ENCODE results near the gene SPEM3.

Gene SPEM3

GRCh38 chr17:7419819-7420610, 8.6 kb upstream of the SPEM3 start, which contains the start of gene SPEM1:
Gene SPEM1 (plus strand): TSS chr17:7420324. CDS start chr17:7420385, 61 bp downstream.
- Histone ChIP-seq H3K4me1 (ENCODE audit: control insufficient read depth in 1 of 2, insufficient read depth in 2 of 2, low read length in 2 of 2) (no peaks in the 10 kb centered on the region), H3K9me3 (ENCODE audit: control insufficient read depth in 1 of 2, low read length in 2 of 2) (no peaks in the 10 kb centered on the region), H3K4me3 (ENCODE audit: low read depth in 1 of 2, low read length in 2 of 2) (no peak within 1 kb of the TSS), H3K36me3 (ENCODE audit: control insufficient read depth in 1 of 2, insufficient read depth in 2 of 2, low read length in 2 of 2) (no peaks in the 10 kb centered on the region), H3K27ac (ENCODE audit: low read depth, low read length) (no peak within 1 kb of the TSS), H3K27me3 (ENCODE audit: control insufficient read depth in 1 of 2, insufficient read depth in 2 of 2, low read length in 2 of 2) (peaks cover 0 to 3% of the 10 kb centered on the region in 2 donors), H3K9ac (ENCODE audit: low read depth in 1 of 2, low read length in 2 of 2) (no peak within 1 kb of the TSS)

GRCh38 chr17:7421186-7421585, 7.5 kb upstream of the SPEM3 start:
- no peaks in the 10 kb centered on the region for H3K4me1 ChIP-seq (ENCODE audit: control insufficient read depth in 1 of 2, insufficient read depth in 2 of 2, low read length in 2 of 2)
- H3K9ac ChIP-seq (ENCODE audit: low read depth in 1 of 2, low read length in 2 of 2) = no peak overlapping the region
- H3K9me3 ChIP-seq (ENCODE audit: control insufficient read depth in 1 of 2, low read length in 2 of 2) = no peaks in the 10 kb centered on the region
- H3K4me3 ChIP-seq (ENCODE audit: low read depth in 1 of 2, low read length in 2 of 2) = no peak overlapping the region
- H3K27me3 ChIP-seq (ENCODE audit: control insufficient read depth in 1 of 2, insufficient read depth in 2 of 2, low read length in 2 of 2) = peaks cover 0 to 3% of the 10 kb centered on the region in 2 donors
- H3K36me3 ChIP-seq (ENCODE audit: control insufficient read depth in 1 of 2, insufficient read depth in 2 of 2, low read length in 2 of 2) = no peaks in the 10 kb centered on the region
- H3K27ac ChIP-seq (ENCODE audit: low read depth, low read length) = no peak overlapping the region

GRCh38 chr17:7423679-7424078, 5.0 kb upstream of the SPEM3 start:
- H3K9ac ChIP-seq (ENCODE audit: low read depth in 1 of 2, low read length in 2 of 2) = no peak overlapping the region
- no peaks in the 10 kb centered on the region for H3K4me1 ChIP-seq (ENCODE audit: control insufficient read depth in 1 of 2, insufficient read depth in 2 of 2, low read length in 2 of 2)
- H3K4me3 ChIP-seq (ENCODE audit: low read depth in 1 of 2, low read length in 2 of 2) = no peak overlapping the region
- peaks cover 0 to 3% of the 10 kb centered on the region in 2 donors for H3K27me3 ChIP-seq (ENCODE audit: control insufficient read depth in 1 of 2, insufficient read depth in 2 of 2, low read length in 2 of 2)
- no peak overlapping the region for H3K27ac ChIP-seq (ENCODE audit: low read depth, low read length)
- H3K36me3 ChIP-seq (ENCODE audit: control insufficient read depth in 1 of 2, insufficient read depth in 2 of 2, low read length in 2 of 2) = no peaks in the 10 kb centered on the region
- no peaks in the 10 kb centered on the region for H3K9me3 ChIP-seq (ENCODE audit: control insufficient read depth in 1 of 2, low read length in 2 of 2)

GRCh38 chr17:7425316-7425715, 3.3 kb upstream of the SPEM3 start, which contains the start of gene SPEM2:
Gene SPEM2 (plus strand): TSS chr17:7425616. CDS start chr17:7425689, 73 bp downstream.
- no peak within 1 kb of the TSS for H3K27ac ChIP-seq (ENCODE audit: low read depth, low read length)
- no peaks in the 10 kb centered on the region for H3K9me3 ChIP-seq (ENCODE audit: control insufficient read depth in 1 of 2, low read length in 2 of 2)

GRCh38 chr17:7425756-7426155, 2.9 kb upstream of the SPEM3 start:
- Histone ChIP-seq H3K27me3 (ENCODE audit: control insufficient read depth in 1 of 2, insufficient read depth in 2 of 2, low read length in 2 of 2) (peaks cover 0 to 3% of the 10 kb centered on the region in 2 donors), H3K9ac (ENCODE audit: low read depth in 1 of 2, low read length in 2 of 2) (no peak overlapping the region), H3K4me1 (ENCODE audit: control insufficient read depth in 1 of 2, insufficient read depth in 2 of 2, low read length in 2 of 2) (no peaks in the 10 kb centered on the region), H3K4me3 (ENCODE audit: low read depth in 1 of 2, low read length in 2 of 2) (no peak overlapping the region), H3K9me3 (ENCODE audit: control insufficient read depth in 1 of 2, low read length in 2 of 2) (no peaks in the 10 kb centered on the region), H3K36me3 (ENCODE audit: control insufficient read depth in 1 of 2, insufficient read depth in 2 of 2, low read length in 2 of 2) (no peaks in the 10 kb centered on the region), H3K27ac (ENCODE audit: low read depth, low read length) (no peak overlapping the region)

More at GRCh38 chr17:7425316-7425715, 3.3 kb upstream of the SPEM3 start, which contains the start of gene SPEM2:
- no peaks in the 10 kb centered on the region for H3K4me1 ChIP-seq (ENCODE audit: control insufficient read depth in 1 of 2, insufficient read depth in 2 of 2, low read length in 2 of 2)
- no peak within 1 kb of the TSS for H3K9ac ChIP-seq (ENCODE audit: low read depth in 1 of 2, low read length in 2 of 2)
- no peaks in the 10 kb centered on the region for H3K36me3 ChIP-seq (ENCODE audit: control insufficient read depth in 1 of 2, insufficient read depth in 2 of 2, low read length in 2 of 2)
- H3K27me3 ChIP-seq (ENCODE audit: control insufficient read depth in 1 of 2, insufficient read depth in 2 of 2, low read length in 2 of 2) = peaks cover 0 to 3% of the 10 kb centered on the region in 2 donors
- H3K4me3 ChIP-seq (ENCODE audit: low read depth in 1 of 2, low read length in 2 of 2) = no peak within 1 kb of the TSS

- Histone ChIP-seq H3K4me3 (ENCODE audit: low read depth in 1 of 2, low read length in 2 of 2) (no peak overlapping the region), H3K36me3 (ENCODE audit: control insufficient read depth in 1 of 2, insufficient read depth in 2 of 2, low read length in 2 of 2) (no peaks in the 10 kb centered on the region), H3K27me3 (ENCODE audit: control insufficient read depth in 1 of 2, insufficient read depth in 2 of 2, low read length in 2 of 2) (peaks cover 0 to 3% of the 10 kb centered on the region in 2 donors), H3K9me3 (ENCODE audit: control insufficient read depth in 1 of 2, low read length in 2 of 2) (no peaks in the 10 kb centered on the region), H3K27ac (ENCODE audit: low read depth, low read length) (no peak overlapping the region), H3K9ac (ENCODE audit: low read depth in 1 of 2, low read length in 2 of 2) (no peak overlapping the region), H3K4me1 (ENCODE audit: control insufficient read depth in 1 of 2, insufficient read depth in 2 of 2, low read length in 2 of 2) (no peaks in the 10 kb centered on the region)
These were observed 2.3 kb upstream of the SPEM3 start for GRCh38 chr17:7426203-7426863.

GRCh38 chr17:7426896-7427489, 1.7 kb upstream of the SPEM3 start:
- Histone ChIP-seq H3K4me3 (ENCODE audit: low read depth in 1 of 2, low read length in 2 of 2) (no peak overlapping the region), H3K27ac (ENCODE audit: low read depth, low read length) (no peak overlapping the region), H3K36me3 (ENCODE audit: control insufficient read depth in 1 of 2, insufficient read depth in 2 of 2, low read length in 2 of 2) (no peaks in the 10 kb centered on the region), H3K27me3 (ENCODE audit: control insufficient read depth in 1 of 2, insufficient read depth in 2 of 2, low read length in 2 of 2) (peaks cover 0 to 3% of the 10 kb centered on the region in 2 donors), H3K4me1 (ENCODE audit: control insufficient read depth in 1 of 2, insufficient read depth in 2 of 2, low read length in 2 of 2) (no peaks in the 10 kb centered on the region), H3K9me3 (ENCODE audit: control insufficient read depth in 1 of 2, low read length in 2 of 2) (no peaks in the 10 kb centered on the region), H3K9ac (ENCODE audit: low read depth in 1 of 2, low read length in 2 of 2) (no peak overlapping the region)

- Histone ChIP-seq H3K27ac (ENCODE audit: low read depth, low read length) (no peak overlapping the region), H3K36me3 (ENCODE audit: control insufficient read depth in 1 of 2, insufficient read depth in 2 of 2, low read length in 2 of 2) (no peaks in the 10 kb centered on the region), H3K9ac (ENCODE audit: low read depth in 1 of 2, low read length in 2 of 2) (no peak overlapping the region), H3K27me3 (ENCODE audit: control insufficient read depth in 1 of 2, insufficient read depth in 2 of 2, low read length in 2 of 2) (peaks cover 0 to 3% of the 10 kb centered on the region in 2 donors), H3K4me3 (ENCODE audit: low read depth in 1 of 2, low read length in 2 of 2) (no peak overlapping the region), H3K9me3 (ENCODE audit: control insufficient read depth in 1 of 2, low read length in 2 of 2) (no peaks in the 10 kb centered on the region), H3K4me1 (ENCODE audit: control insufficient read depth in 1 of 2, insufficient read depth in 2 of 2, low read length in 2 of 2) (no peaks in the 10 kb centered on the region)
These were observed 1.1 kb upstream of the SPEM3 start for GRCh38 chr17:7427549-7427948.

- H3K9me3 ChIP-seq (ENCODE audit: control insufficient read depth in 1 of 2, low read length in 2 of 2) = no peaks in the 10 kb centered on the region
- H3K4me3 ChIP-seq (ENCODE audit: low read depth in 1 of 2, low read length in 2 of 2) = no peak overlapping the region
- no peaks in the 10 kb centered on the region for H3K27me3 ChIP-seq (ENCODE audit: control insufficient read depth in 1 of 2, insufficient read depth in 2 of 2, low read length in 2 of 2)
- no peak overlapping the region for H3K9ac ChIP-seq (ENCODE audit: low read depth in 1 of 2, low read length in 2 of 2)
- H3K36me3 ChIP-seq (ENCODE audit: control insufficient read depth in 1 of 2, insufficient read depth in 2 of 2, low read length in 2 of 2) = no peaks in the 10 kb centered on the region
- no peak overlapping the region for H3K27ac ChIP-seq (ENCODE audit: low read depth, low read length)
- H3K4me1 ChIP-seq (ENCODE audit: control insufficient read depth in 1 of 2, insufficient read depth in 2 of 2, low read length in 2 of 2) = no peaks in the 10 kb centered on the region
These were observed 1.1 kb downstream of the SPEM3 start for GRCh38 chr17:7429722-7430121.

- Histone ChIP-seq H3K4me1 (ENCODE audit: control insufficient read depth in 1 of 2, insufficient read depth in 2 of 2, low read length in 2 of 2) (peaks cover 2 to 9% of the 10 kb centered on the region in 2 donors), H3K4me3 (ENCODE audit: low read depth in 1 of 2, low read length in 2 of 2) (no peak overlapping the region), H3K27me3 (ENCODE audit: control insufficient read depth in 1 of 2, insufficient read depth in 2 of 2, low read length in 2 of 2) (no peaks in the 10 kb centered on the region), H3K9me3 (ENCODE audit: control insufficient read depth in 1 of 2, low read length in 2 of 2) (no peaks in the 10 kb centered on the region), H3K9ac (ENCODE audit: low read depth in 1 of 2, low read length in 2 of 2) (no peak overlapping the region), H3K27ac (ENCODE audit: low read depth, low read length) (no peak overlapping the region), H3K36me3 (ENCODE audit: control insufficient read depth in 1 of 2, insufficient read depth in 2 of 2, low read length in 2 of 2) (no peaks in the 10 kb centered on the region)
These were observed 2.6 kb downstream of the SPEM3 start for GRCh38 chr17:7431231-7431630.

All from duodenal mucosa (tissue), 2 donors.